GOT3 (cell line): ENCODE measurements around the gene UVRAG.
"Not testable (repeated sequence)": the region's sequence is repeated elsewhere in the genome, so short reads cannot be mapped to it uniquely, and the experiment has no call there.

ENCODE experiments used
- DNase-seq: peaks from one replicate; lab custom pipeline; 2025; ENCODE audit warnings: mixed read lengths; lab: John Stamatoyannopoulos, UW

Gene UVRAG

GRCh38 chr11:75879737-75880136 lies 64.7 kb downstream of the UVRAG start:
- DNase-seq, result no peak

DNA sequence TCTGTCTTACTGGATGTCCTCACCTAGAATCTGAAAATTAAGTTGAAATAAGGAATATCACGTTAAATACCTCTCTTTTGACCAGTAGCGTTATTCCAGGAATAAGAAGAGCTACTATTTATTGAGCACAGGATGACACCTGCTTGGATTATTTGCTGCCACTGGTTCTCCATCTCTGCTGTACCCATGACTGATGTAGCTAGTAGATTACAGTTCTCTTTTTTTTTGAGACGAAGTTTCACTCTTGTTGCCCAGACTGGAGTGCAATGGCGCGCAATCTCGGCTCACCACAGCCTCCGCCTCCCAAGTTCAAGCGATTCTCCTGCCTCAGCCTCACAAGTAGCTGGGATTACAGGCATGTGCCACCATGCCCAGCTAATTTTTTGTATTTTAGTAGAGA lies 65.3 kb downstream of the UVRAG start:
- not testable (repeated sequence) for DNase-seq

DNA sequence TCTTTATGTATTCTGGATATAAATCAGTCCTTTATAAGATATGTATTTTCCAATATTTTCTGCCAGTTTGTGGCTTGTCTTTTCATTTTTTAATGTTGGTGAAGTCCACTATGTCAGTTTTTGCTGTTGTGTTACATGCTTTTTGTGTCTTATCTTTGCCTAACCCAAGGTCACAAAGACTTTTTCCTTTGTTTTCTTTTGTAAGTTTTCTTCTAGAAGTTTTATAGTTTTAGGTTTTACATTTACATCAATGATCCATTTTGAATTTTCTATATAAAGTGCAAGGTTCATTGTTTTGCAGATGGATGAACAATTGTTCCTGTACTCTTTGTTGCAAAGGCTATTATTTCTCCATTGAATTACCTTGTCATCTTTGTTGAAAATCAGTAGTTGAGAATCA lies 69.3 kb downstream of the UVRAG start:
- no peak for DNase-seq

DNA sequence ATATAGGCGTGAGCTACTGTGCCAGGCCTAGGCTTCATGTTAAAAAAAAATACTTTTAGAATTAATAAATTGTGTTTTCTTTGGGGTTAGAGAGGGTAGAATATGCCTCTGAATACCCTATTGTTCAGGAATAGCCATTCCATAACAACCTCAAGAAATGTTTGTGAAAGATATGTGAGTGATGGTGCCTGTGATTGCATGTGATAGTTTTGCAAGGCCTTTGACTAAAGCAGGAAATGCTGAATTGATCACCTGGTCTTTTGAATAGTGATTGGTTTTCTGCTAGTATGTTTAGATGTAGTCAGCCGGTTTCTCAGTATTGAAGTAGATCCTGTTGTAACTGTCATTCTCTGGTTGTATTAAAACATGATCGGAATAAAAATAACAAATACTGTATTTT lies 73.4 kb downstream of the UVRAG start:
- DNase-seq, result no peak

DNA sequence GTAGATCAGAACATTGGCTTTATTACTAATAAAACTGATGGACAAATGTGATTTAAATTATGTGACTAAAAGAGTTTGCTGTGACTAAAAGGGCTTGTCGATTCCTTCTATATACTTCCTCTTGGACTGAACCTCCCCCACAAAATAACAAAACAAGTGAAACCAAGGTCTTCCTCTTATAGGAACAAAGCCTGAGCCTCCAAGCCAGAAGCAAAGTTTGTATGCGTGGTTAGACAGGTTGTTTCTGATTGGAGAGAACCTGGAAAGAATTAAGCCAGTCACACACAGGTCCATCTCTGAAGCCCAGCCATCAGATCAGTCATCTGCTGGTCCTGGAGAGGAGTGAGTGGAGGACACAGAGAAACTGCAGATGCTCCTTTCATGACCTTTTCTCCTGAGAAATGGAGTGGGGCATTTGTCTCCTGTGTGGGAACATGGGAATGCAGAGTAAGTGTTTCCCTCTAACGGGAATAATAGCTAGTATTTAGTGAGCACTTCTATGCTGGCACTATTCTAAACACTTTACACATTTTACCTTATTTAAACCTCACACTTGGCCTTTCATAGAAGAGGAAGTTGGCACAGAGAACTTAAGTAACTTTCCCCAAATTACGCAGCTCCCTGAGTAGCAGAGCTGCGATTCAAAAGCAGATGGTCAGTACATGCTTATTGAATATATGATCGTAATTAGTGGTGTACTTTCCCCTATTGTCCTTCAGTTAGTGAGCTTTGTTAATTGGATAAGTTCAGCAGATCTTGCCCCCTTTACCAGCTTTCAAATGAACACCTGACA lies 77.1 kb downstream of the UVRAG start:
- DNase-seq, result no peak

- no peak for DNase-seq
Observed at GRCh38 chr11:75893251-75893650, 78.2 kb downstream of the UVRAG start.

DNA sequence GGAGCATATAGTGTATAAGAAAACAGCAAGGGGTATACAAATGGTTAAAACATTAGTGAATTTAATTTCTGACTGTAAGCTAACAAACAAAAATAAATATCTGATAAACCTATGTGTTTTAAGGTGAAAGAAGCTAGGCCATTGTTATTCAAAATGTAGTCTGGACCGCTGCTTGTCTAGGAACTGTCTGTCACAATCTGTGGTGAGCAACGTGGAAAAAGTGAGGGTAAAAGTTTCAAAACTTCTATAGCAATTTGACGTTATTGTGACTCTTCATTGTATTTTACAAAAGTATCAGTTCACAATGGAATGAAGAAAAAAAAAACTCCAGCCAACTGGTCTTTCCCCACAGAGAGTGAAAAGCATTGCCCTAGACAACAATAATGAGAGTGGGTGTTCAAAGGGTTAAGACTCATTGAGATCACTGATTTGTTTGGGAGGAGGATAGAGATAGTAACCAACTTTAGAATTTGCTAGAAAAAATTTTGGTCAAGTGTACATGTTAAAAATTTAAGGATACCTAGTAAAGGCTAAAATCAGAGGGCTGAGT lies 79.1 kb downstream of the UVRAG start:
- no peak for DNase-seq

- no peak for DNase-seq
Observed at GRCh38 chr11:75896843-75897419, 81.9 kb downstream of the UVRAG start.

GRCh38 chr11:75898871-75899270 lies 83.9 kb downstream of the UVRAG start:
- DNase-seq, result no peak

DNA sequence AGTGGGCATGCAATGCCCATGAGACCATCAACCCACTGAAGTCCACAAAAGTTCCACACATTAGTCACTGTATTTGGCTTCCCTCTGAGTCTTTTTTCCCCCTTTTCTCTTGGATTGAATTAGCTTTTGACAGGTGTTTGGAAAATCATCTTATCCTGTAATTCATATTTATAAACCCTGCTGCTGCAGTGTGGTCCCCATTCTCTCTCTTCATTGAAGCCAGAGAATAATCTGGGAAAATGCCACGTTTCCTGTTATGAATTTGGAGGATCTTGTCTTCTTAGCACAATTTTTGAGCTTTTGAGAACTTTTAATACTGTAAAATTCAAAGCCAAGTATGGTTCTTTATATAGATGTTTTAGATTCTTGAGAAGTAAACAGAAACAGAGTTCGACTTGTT lies 84.8 kb downstream of the UVRAG start:
- no peak for DNase-seq

- DNase-seq, result no peak
Observed at GRCh38 chr11:75900848-75901247, 85.8 kb downstream of the UVRAG start.

DNA sequence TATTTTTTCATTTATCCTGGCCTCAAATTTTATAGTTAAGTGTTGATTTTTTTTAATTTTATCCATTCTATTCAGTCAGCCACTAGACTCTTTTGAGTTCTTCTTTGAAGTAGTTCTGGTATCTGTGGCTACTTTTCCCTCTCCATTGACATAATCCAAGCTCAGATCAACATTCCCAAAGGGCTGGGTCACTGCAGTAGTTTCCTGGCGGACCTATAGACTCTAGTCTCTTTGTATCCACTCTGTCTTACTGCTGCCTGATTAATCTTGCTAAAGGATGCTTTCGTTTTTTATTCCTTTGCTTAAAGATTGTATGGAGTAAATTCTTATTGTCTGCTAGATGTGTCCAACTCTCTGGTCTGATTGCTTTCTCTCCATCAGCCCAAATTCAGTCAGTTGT lies 87.6 kb downstream of the UVRAG start:
- DNase-seq, result no peak

DNA sequence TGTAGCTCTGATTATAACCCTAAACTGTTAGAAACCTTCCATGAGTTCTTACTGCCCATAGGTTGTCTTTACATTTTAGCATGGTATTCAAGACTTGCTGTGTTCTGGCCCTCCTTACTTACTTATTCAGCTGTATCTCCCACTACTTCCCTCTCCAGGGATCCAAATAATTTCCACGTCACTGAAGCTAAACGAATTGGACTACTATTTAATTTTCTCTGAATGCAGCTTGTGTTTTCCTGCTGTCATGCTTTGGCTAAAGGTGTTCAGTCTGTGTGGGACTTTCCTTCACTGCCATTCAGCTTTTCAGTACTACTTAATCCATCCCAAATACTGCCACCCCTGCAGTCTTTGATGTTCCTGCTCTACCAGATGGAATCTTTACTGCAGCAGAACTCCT lies 88.3 kb downstream of the UVRAG start:
- DNase-seq, result no peak

DNA sequence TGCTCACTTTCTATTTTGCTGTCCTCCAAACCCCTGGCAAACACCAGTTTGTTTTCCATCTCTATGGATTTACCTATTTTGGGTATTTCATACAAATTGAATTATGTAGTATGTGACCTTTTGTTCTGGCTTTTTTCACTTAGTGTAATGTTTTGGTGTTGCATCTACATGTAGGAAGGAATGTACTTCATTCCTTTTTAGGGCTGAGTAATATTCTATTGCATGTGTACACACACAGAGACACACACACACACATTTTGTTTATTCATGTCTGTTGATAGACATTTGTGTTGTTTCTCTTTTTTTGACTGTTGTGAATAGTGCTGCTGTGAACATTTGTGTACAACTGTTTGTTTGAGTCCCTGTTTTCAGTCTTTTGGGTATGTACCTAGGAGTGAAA lies 90.4 kb downstream of the UVRAG start:
- no peak for DNase-seq

GRCh38 chr11:75907906-75908527 lies 93.0 kb downstream of the UVRAG start:
- DNase-seq, result no peak

- no peak for DNase-seq
Observed at GRCh38 chr11:75910426-75911145, 95.6 kb downstream of the UVRAG start.

DNA sequence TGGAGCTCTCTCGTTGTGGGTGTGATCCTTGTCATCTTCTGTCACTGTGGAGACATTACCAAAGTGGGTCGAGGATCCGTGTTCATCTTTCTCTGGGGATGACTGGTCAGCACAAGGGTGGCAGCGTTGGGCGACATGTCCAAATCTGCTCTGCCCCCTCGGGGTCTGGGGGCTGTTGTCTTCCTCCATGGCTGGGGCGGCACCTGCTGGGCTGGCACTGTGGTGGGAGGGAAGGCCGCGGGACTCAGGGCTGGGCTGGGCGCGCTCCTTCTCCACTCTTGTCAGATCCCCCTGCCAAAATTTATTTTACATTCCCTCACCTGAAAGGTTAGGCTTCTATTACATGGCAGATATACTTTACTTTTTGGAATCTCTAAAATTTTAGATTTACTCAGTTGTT lies 96.4 kb downstream of the UVRAG start:
- DNase-seq, result no peak

GRCh38 chr11:75913984-75914383 lies 99.0 kb downstream of the UVRAG start:
- DNase-seq, result no peak

DNA sequence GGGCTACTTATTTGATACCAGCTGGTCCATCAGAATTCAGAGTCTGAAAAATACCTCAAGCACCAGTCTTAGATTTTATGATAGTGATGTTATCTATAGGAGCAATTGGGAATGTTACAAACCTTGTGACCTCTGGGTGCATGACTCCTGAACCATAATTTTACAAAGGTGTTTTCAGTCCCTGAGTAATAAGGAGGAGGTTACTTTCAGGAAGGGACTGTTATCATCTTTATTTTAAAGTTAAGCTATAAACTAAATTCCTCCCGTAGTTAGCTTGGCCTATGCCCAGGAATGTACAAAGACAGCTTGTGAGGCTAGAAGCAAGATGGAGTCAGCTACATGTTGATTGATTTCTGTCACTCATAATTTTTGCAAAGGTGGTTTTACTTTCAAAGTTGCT lies 101.9 kb downstream of the UVRAG start:
- DNase-seq, result no peak

DNA sequence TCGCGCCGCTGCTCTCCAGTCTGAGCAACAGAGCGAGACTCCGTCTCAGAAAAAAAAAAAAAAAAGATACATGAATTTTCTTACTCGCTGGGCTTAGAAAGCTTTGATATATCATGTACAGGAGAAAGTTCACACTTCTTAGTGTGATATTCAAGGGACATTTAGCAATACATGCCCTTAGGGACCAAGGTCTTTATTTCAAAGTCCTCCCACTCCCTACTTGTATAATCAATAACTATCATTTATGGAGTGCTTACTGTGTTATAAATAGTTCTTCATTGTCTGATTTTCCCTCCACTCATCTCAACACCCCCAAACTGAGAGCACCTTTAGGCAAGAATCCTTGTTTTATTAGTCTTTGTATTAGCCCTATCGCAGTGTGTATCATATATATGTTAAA lies 103.3 kb downstream of the UVRAG start:
- DNase-seq, result no peak

- DNase-seq, result no peak
Observed at GRCh38 chr11:75919525-75919924, 104.5 kb downstream of the UVRAG start.

GRCh38 chr11:75920848-75921247 lies 105.8 kb downstream of the UVRAG start:
- DNase-seq, result no peak

DNA sequence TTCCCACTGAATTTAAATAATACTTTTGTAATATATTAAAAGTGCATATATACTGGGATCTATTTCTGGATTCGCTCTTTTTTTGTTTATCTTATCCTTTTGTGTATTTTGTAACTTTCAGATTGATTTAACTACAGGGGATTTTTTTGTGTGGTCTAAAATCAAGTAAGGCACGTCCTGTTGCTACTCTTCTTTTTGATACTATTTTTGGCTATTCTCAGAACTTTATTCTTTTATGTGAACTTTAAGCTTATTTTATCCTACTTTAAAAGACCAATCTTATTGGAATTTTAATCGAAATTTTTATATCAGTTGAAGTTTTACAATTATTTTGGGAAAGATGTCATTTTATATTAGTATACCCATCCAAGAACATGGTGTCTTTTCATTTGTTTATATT lies 106.8 kb downstream of the UVRAG start:
- DNase-seq, result no peak
